SK-N-SH treated with all-trans-retinoic acid at 6 μM for 48 hours (cell line): Measurements from ENCODE around the gene PHB1.

Experiments
- ARNTL ChIP-seq: fragments of 450-650 bp; formaldehyde crosslinking; IDR thresholded peaks from 2 replicates; pipeline ENCODE4 v1.5.0; 2020; ENCODE audit warnings: low read depth, mild to moderate bottlenecking, moderate library complexity, borderline replicate concordance
- BACH2 ChIP-seq: fragments of 250-450 bp; sonication (Bioruptor Pico); IDR thresholded peaks from 2 replicates; pipeline ENCODE4 v1.9.0; 2021; ENCODE audit warnings: mild to moderate bottlenecking, borderline replicate concordance
- CSDC2 ChIP-seq: fragments of 250-450 bp; sonication (Bioruptor Pico); IDR thresholded peaks from 2 replicates; pipeline ENCODE4 v1.5.0; 2020; ENCODE audit warnings: mild to moderate bottlenecking, moderate library complexity
- ESRRG ChIP-seq: fragments of 250-450 bp; sonication (Bioruptor Pico); IDR thresholded peaks from 2 replicates; pipeline ENCODE4 v1.6.1; 2021; ENCODE audit warnings: mild to moderate bottlenecking
- ISL1 ChIP-seq: fragments of 250-450 bp; sonication (Bioruptor Pico); IDR thresholded peaks from 2 replicates; pipeline ENCODE4 v2.1.2; 2022; ENCODE audit warnings: mild to moderate bottlenecking, moderate library complexity
- OSR1 ChIP-seq: fragments of 250-450 bp; sonication (Bioruptor Pico); IDR thresholded peaks from 2 replicates; pipeline ENCODE4 v1.8.0; 2022; ENCODE audit warnings: moderate library complexity, mild to moderate bottlenecking, inconsistent platforms
- PATZ1 ChIP-seq: fragments of 250-450 bp; sonication (Bioruptor Pico); IDR thresholded peaks from 2 replicates; pipeline ENCODE4 v1.8.0; 2020; ENCODE audit warnings: mild to moderate bottlenecking, moderate library complexity, borderline replicate concordance
- RARB ChIP-seq: fragments of 250-450 bp; sonication (Bioruptor Pico); IDR thresholded peaks from 2 replicates; pipeline ENCODE4 v1.8.0; 2021; ENCODE audit warnings: mild to moderate bottlenecking, moderate library complexity
- TOX ChIP-seq: fragments of 250-450 bp; sonication (Bioruptor Pico); IDR thresholded peaks from 2 replicates; pipeline ENCODE4 v1.8.0; 2021; ENCODE audit warnings: mild to moderate bottlenecking, moderate library complexity, borderline replicate concordance
- TSHZ2 ChIP-seq: fragments of 250-450 bp; sonication (Bioruptor Pico); IDR thresholded peaks from 2 replicates; pipeline ENCODE4 v1.5.0; 2020; ENCODE audit warnings: mild to moderate bottlenecking, moderate library complexity
- ZFP3 ChIP-seq: fragments of 250-450 bp; sonication (Bioruptor Pico); IDR thresholded peaks from 2 replicates; pipeline ENCODE4 v1.5.0; 2020; ENCODE audit warnings: mild to moderate bottlenecking, moderate library complexity
- ZFP30 ChIP-seq: fragments of 450-650 bp; formaldehyde crosslinking; IDR thresholded peaks from 2 replicates; pipeline ENCODE4 v1.5.0; 2022; ENCODE audit warnings: mild to moderate bottlenecking, moderate library complexity
- ZNF70 ChIP-seq: fragments of 450-650 bp; formaldehyde crosslinking; IDR thresholded peaks from 2 replicates; pipeline ENCODE4 v1.5.0; 2020; ENCODE audit warnings: mild to moderate bottlenecking, moderate library complexity
- TF ChIP-seq, protein P1 (sequence below): fragments of 250-450 bp; sonication (Bioruptor Pico); IDR thresholded peaks from 2 replicates; pipeline ENCODE4 v1.5.1; 2021; ENCODE audit warnings: mild to moderate bottlenecking, moderate library complexity

GRCh38 chr17:49387498-49388289 lies 27.0 kb downstream of the PHB1 start:
- TF ChIP-seq ZFP3 (no peak), TSHZ2 (CRISPR knock-in tag) (no peak), RARB (no peak), ARNTL (no peak), ESRRG (CRISPR knock-in tag) (no peak), BACH2 (CRISPR knock-in tag) (no peak), TOX (no peak), ZNF70 (CRISPR knock-in tag) (no peak), ISL1 (CRISPR knock-in tag) (no peak), CSDC2 (CRISPR knock-in tag) (no peak), PATZ1 (CRISPR knock-in tag) (no peak), ZFP30 (no peak), OSR1 (no peak)
- TF ChIP-seq, protein P1, sequence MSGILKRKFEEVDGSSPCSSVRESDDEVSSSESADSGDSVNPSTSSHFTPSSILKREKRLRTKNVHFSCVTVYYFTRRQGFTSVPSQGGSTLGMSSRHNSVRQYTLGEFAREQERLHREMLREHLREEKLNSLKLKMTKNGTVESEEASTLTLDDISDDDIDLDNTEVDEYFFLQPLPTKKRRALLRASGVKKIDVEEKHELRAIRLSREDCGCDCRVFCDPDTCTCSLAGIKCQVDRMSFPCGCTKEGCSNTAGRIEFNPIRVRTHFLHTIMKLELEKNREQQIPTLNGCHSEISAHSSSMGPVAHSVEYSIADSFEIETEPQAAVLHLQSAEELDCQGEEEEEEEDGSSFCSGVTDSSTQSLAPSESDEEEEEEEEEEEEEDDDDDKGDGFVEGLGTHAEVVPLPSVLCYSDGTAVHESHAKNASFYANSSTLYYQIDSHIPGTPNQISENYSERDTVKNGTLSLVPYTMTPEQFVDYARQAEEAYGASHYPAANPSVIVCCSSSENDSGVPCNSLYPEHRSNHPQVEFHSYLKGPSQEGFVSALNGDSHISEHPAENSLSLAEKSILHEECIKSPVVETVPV: no peak
